AG09319 (cell line): ENCODE data around the gene PSMD7.
"Not testable (repeated sequence)": the region's sequence is repeated elsewhere in the genome, so short reads cannot be mapped to it uniquely, and the experiment has no call there.

ENCODE experiments used
- DNase-seq: peaks from one replicate; pipeline ENCODE4 v3.0.0-alpha.2; 2010; ENCODE audit warnings: low read depth; ENCODE audit errors: extremely low read depth
- CTCF ChIP-seq: IDR thresholded peaks from 2 replicates; pipeline ENCODE4 v1.5.1; 2011; ENCODE audit warnings: low read depth, mild to moderate bottlenecking, inconsistent platforms, low read length, moderate library complexity

Gene PSMD7

GRCh38 chr16:74322301-74322710 is 25.7 kb downstream of the PSMD7 start:
- DNase-seq = no peak
- TF ChIP-seq CTCF = no peak

GRCh38 chr16:74324777-74325176 is 28.2 kb downstream of the PSMD7 start:
- not testable (repeated sequence) for DNase-seq

GRCh38 chr16:74325641-74326040 is 29.0 kb downstream of the PSMD7 start:
- DNase-seq = no peak
- no peak for TF ChIP-seq CTCF

GRCh38 chr16:74328346-74328745 is 31.7 kb downstream of the PSMD7 start:
- not testable (repeated sequence) for DNase-seq

GRCh38 chr16:74332469-74332868 is 35.9 kb downstream of the PSMD7 start:
- DNase-seq = not testable (repeated sequence)

- DNase-seq = not testable (repeated sequence)
Observed at GRCh38 chr16:74337506-74337905, 40.9 kb downstream of the PSMD7 start.

- not testable (repeated sequence) for DNase-seq
Observed at GRCh38 chr16:74339226-74339625, 42.6 kb downstream of the PSMD7 start.

GRCh38 chr16:74353038-74353437 is 56.4 kb downstream of the PSMD7 start:
- not testable (repeated sequence) for DNase-seq
